ENCODE measurements around the gene TUBB.
"Not testable (repeated sequence)": the region's sequence is repeated elsewhere in the genome, so short reads cannot be mapped to it uniquely, and the experiment has no call there.

DNA sequence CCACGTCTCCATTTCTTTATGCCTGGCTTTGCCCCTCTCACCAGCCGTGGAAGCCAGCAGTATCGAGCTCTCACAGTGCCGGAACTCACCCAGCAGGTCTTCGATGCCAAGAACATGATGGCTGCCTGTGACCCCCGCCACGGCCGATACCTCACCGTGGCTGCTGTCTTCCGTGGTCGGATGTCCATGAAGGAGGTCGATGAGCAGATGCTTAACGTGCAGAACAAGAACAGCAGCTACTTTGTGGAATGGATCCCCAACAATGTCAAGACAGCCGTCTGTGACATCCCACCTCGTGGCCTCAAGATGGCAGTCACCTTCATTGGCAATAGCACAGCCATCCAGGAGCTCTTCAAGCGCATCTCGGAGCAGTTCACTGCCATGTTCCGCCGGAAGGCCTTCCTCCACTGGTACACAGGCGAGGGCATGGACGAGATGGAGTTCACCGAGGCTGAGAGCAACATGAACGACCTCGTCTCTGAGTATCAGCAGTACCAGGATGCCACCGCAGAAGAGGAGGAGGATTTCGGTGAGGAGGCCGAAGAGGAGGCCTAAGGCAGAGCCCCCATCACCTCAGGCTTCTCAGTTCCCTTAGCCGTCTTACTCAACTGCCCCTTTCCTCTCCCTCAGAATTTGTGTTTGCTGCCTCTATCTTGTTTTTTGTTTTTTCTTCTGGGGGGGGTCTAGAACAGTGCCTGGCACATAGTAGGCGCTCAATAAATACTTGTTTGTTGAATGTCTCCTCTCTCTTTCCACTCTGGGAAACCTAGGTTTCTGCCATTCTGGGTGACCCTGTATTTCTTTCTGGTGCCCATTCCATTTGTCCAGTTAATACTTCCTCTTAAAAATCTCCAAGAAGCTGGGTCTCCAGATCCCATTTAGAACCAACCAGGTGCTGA lies 3.9 kb downstream of the TUBB start:
- 0 out of 2 replicates have a peak, but pooled peaks have one; percentile 0 for TF ChIP-seq POLR2AphosphoS5 (IDR thresholded peaks at IDR 0.05; ENCODE audit: low read depth, low read length)
- not testable (repeated sequence) for TF ChIP-seq KDM5A (IDR thresholded peaks at IDR 0.05; ENCODE audit: low read length); EZH2 (IDR thresholded peaks at IDR 0.05; ENCODE audit: low read depth, low read length, severe bottlenecking); RFX5 (IDR thresholded peaks at IDR 0.05; ENCODE audit: borderline replicate concordance, low read depth, low read length); EP300 (IDR thresholded peaks at IDR 0.05; ENCODE audit: borderline replicate concordance in 1 of 2, low read depth in 2 of 2, low read length in 2 of 2); CREB1 (IDR thresholded peaks at IDR 0.05); SIN3A (conservative IDR thresholded peaks at IDR 0.05 in 1 of 2, IDR thresholded peaks at IDR 0.05 in 1 of 2; ENCODE audit: low read depth in 1 of 2, low read length in 2 of 2); TCF12 (IDR thresholded peaks at IDR 0.05; ENCODE audit: low read depth, low read length); TEAD4 (IDR thresholded peaks at IDR 0.05; ENCODE audit: low read depth, low read length); PHF8 (conservative IDR thresholded peaks at IDR 0.05; ENCODE audit: low read depth, low read length)
- TF ChIP-seq, protein P1, sequence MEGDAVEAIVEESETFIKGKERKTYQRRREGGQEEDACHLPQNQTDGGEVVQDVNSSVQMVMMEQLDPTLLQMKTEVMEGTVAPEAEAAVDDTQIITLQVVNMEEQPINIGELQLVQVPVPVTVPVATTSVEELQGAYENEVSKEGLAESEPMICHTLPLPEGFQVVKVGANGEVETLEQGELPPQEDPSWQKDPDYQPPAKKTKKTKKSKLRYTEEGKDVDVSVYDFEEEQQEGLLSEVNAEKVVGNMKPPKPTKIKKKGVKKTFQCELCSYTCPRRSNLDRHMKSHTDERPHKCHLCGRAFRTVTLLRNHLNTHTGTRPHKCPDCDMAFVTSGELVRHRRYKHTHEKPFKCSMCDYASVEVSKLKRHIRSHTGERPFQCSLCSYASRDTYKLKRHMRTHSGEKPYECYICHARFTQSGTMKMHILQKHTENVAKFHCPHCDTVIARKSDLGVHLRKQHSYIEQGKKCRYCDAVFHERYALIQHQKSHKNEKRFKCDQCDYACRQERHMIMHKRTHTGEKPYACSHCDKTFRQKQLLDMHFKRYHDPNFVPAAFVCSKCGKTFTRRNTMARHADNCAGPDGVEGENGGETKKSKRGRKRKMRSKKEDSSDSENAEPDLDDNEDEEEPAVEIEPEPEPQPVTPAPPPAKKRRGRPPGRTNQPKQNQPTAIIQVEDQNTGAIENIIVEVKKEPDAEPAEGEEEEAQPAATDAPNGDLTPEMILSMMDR (IDR thresholded peaks at IDR 0.05; ENCODE audit: control extremely low read depth in 1 of 3, insufficient read depth in 1 of 3, low read depth in 1 of 3, low read length in 3 of 3): not testable (repeated sequence)
- TF ChIP-seq POLR2A (IDR thresholded peaks at IDR 0.05; ENCODE audit: control extremely low read depth in 1 of 2, low read depth in 2 of 2, low read length in 2 of 2): peak in 1 of 2 experiments; percentile 11; a peak in 1 of 3 replicates
- TF ChIP-seq SP1 (IDR thresholded peaks at IDR 0.05; ENCODE audit: low read depth, low read length): 0 out of 2 replicates have a peak, but pooled peaks have one; percentile 29
